GM18508 (cell line): ENCODE results near the gene PBX3.

Experiments used
- ATAC-seq: cut with Tn5 transposase; IDR thresholded peaks from one replicate; pipeline ENCODE4 v1.9.1; 2021; ENCODE audit warnings: moderate number of reproducible peaks; ENCODE audit not compliant: insufficient read depth, unreplicated experiment

The PBX3 gene

DNA sequence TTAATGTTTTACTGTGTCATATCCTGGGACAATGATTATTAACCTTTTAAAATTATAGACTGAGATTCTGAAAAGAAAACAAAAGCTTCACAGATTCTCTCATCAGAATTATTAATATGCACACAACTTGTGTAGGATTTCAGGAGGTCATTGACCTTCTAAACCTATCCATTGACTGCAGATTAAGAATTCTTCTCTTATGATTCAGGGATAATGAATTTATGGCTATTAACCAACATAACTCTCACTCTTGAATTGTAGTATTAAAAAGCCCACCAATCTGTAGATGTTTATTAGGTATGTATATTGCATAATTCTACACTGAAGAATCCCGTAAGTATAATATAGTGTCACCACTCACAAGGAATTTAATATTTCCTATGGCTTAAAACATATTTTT, 179.8 kb downstream of the PBX3 start:
- ATAC-seq = no peak

DNA sequence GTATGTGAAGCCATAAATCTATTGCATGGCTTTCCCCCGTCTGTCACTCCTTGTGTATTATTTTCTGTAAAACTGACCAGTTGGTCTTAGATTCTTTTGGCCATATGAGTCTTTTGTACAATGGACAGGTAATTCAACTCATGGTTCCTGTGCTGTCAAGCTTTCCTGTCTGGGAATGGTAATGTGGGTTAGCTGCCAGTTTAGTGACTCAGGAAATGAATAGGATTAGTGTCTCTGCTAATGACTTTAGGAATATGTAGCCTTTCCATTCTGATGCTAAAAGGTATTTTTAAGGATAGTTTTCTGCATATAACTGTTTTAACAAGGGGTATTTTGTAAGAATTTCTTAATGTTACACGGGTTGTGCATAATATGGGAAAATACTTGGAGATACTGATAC, 182.7 kb downstream of the PBX3 start:
- no peak for ATAC-seq

DNA sequence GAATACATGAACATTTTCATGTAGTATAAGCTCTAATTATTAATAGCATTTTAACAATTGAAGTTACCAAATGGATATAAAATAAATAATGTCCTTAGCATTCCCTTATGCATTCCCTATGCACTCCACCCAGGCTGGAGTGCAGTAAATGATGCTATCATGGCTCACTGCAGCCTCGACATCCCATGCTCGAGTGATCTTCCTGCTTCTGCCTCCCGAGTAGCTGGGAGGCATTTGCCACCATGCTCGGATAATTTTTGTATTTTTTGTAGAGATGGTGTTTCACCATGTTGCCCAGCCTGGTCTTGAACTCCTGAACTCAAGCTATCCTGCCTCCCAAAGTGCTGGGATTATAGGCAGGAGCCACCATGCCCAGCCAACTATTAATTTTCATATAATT, 184.0 kb downstream of the PBX3 start:
- ATAC-seq = no peak

DNA sequence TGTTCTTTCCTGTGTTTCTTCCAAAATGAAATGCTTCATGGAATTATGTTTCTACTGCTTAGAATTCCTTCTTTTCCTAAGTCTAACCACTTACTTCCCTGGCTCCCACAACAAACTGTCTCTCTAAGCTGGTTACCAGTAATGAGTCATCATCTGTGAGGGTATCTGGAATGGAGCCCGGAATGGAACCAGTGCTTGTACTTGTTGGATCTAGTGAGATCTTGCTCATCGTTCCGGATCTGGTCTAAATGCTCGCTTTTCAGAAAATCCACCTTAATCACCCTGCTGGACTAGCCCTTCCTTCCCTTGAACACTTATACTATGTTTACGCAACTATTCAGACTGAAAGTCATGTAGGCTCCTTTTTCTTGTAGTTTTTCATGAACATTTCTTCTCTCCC, 184.8 kb downstream of the PBX3 start:
- no peak for ATAC-seq

DNA sequence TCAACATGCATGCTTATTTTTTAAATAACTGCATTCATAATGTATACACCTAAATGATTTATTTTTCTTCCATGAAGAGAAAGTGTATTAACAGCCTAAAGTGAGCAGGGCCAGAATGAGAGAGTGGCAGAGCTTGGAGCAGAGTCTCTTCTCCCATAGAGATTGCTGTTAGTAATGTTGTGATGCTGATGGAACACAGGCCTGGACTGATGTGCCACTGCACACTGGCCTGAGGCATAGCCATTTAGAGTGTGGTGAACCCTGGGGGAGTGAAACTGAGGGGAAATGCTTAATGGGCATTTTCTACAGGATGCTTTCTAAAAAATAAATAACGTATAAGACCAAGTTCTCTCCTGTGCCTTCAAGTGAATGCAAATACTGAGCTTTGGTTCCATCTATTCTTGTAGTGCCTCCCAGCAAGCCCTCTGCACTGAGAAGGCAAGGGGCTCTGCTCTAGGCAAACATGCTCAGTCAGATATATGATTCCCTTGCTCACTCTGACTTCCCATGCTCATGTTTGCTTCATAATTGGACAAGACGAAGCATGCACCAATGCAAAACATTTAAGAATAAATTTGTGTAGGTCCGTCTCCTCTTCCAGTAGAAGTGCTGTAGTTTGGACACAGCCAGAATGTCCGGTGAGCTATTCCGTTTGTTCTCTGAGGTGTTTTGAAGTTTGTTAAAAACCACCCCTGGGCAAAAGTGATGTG, 185.7 kb downstream of the PBX3 start:
- no peak for ATAC-seq

DNA sequence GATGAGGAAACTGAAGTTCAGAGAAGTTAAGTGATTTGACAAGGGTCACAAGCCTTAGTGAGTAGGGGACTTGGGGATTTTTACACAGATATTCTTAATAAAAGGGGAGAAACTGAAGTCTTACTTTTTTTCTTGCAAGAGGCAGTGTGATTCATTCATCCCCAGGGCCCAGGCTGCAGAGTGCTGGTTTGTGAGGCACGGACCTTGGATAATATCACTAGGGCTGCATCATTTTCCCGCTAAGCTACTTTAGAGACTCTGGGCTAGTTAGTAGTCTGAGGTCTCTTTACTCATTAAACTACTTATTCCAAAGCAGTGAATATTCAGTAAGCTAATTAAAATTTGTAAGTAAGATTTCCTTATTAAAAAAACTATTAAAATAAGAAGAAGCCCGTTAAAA, 195.0 kb downstream of the PBX3 start:
- no peak for ATAC-seq

DNA sequence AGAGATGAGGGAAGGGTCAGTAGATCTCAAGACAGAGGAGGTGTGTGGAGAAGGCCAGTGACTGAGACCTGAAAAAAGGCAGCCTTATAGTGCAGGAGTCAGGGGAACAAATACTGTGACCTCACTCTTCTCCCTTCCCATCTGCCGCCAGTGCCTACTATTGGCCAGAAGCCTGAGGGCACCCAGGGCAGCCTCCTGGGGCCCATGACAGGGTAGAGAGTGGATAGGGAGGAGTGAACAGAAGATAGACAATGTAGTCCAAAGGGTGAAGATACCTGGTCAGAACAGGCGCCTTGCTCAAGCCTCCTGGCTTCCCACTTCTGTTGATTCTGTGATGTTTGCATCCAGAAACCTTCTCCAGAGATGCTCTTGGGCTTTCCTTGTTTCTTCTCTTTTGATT, 196.7 kb downstream of the PBX3 start:
- no peak for ATAC-seq

DNA sequence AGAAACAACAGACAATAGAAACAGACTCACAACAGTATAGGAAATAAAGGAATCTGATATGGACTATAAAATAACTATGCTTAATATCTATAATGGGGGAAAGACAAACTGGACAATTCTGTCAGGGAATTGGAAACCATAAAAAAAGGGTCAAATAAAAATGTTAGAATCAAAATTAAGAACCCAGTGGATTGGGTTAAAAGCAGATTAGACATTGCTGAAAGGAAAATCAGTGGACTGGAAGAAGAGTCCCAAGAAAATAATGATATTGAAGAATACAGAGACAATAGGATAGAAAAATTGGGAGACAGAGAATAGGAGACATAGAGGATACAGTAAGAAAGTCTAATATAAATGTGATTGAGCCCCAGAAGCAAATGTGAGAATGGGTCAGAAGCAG, 199.2 kb downstream of the PBX3 start:
- no peak for ATAC-seq

DNA sequence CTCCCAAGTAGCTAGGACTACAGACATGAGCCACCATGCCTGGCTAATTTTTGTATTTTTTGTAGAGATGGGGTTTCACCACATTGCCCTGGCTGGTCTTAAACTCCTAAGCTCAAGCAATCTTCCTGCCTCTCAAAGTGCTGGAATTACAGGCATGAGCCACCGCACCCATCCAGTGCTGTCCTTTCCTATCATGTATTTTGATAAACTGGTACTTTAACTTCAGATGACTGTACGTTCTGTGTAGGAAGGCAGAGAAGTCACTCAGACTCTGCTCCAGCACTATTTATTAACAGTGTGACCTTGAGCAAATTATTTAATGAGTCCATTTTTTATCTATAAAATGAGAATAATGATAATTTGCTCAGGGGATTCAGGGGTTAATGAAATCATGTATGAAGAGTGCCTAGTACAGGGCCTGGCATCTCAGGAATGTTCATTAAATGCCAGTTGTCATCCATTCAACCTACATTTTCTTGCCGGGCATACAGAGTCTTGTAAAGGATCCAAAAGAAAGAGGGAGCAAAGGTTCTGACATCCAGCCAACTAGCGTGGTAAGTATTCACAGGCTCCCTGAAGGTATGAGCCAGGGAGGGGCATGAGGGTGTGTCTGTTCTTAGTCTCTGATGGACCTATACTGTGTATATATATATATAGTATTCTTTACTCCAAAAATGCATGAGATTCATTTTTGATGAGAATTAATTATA, 201.9 kb downstream of the PBX3 start:
- no peak for ATAC-seq

DNA sequence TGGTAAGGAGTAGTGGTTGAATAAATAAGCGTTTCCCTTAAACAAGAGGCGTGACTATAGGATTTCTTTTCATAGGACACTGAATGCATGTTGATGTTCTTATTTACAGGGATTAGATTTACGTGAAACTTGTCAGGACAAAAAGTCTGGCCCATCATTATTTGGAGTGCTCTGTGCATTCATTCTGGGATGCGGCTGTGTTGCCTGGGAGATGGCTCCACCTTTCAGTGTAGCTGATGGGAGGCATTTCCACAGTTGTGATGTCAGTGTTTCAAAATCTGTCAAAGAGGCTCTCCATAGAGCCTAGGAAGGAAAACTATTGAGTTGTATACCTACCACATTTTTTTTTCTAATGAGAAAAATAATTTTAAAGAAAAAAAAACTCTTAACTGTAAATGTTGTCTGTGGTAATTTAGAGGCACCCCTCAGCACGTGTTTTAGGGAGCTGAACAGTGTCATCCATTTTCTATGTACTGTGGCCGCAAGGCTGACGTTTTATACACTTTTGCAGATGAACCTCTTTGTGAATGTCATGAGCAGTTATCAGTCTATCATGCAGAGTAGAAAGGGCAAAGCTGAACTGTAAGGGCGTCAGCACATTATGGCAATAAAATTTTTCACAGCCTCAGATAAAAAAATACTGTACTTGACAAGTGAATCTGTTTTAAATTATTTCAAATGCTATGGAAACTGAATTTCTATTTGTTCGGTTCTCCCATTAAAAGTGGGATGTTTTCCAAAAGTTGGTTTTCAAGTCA, 202.7 kb downstream of the PBX3 start:
- no peak for ATAC-seq

DNA sequence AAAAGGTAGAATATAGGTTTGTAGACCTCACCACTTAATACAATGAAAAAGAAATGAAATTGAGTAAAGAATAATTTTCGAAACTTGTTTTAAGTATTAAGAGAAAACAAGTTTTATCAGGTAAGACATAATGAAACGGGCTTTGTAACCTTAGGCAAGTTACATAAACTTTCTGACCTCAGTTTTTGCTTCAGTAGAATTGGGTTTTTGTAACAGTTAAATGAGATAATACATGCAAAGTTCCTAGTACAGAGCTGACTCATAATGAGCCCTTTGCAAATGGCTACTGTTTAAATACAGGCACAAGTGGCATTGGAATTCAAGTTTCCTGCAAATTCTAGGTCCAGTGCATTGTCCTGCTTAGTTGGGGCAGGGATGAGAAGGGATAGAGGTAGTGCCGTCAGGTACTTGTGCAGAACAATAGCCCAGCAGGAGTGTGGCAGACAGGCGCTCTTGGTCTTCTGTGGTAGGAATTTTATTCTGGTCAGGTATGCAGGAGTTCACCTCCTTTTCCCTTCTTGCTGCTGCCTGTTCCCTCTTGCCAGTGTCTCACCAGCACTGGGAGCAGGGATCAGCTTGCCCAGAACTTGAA, 203.8 kb downstream of the PBX3 start:
- ATAC-seq = no peak

DNA sequence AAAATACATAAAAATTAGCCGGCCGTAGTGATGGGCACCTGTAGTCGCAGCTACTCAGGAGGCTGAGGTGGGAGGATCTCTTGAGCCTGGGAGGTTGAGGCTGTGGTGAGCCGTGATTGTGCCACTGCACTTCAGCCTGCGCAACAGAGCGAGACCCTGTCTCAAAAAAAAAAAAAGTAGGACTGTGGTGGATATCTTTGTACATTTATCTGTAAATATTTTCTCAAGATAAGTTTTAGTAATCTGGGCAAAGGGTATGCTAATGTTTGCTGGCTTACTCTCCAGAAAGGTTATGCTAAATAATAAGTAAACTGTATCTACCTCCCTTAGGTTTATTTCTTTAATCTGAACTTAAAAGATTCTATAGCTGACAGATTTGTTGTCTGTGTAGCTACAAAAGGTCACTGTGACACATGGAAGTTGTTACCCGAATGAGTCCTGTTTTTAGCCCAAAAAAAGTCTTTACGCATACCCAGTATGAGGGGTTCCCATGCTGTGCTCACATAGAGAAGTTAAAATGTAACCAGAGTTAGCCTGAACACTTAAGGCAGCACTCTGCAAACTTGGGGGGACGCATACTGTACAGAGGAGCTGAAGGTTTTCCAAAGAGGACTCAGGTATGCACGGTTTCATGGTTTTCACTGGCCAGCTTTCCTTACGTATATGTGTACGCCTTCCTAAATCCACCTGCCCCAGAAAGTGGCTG, 206.3 kb downstream of the PBX3 start:
- no peak for ATAC-seq

DNA sequence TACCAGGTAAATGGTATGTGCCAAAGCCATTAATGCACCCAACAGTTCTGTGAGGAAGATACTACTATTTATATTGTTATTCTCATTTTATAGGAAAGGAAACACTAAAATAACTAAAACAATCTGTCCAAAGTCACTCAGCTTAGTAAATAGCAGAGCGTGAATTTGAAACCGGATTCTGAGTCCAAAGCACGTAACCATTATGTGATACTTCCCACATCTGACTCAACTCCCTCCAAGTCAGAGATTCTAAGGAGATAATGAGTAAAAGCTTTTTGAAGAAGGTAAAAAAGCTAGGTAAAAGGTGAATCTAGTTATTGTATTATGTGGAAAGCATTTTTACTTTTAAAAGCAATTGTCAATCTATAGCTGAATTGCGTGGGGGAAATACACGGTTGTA, 208.9 kb downstream of the PBX3 start:
- ATAC-seq = no peak

DNA sequence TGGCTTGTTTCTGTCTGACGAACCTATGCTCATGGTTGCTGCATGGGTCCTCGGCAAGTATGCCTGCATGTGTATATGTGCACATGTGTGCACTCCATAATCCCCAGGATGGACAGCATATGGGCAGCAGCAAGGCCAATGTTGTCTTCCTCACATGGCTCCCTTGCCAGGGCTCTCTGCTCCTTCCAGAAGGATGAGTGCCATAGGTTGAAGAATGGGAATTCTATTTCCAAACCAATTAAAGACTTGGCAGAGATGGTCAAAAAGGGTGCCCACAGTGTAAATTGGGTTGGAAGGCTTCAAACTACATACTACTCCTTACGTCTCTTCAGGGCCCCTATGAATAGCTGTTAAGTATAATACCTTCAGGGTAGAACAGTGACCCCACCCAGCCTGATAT, 212.1 kb downstream of the PBX3 start:
- ATAC-seq = no peak

DNA sequence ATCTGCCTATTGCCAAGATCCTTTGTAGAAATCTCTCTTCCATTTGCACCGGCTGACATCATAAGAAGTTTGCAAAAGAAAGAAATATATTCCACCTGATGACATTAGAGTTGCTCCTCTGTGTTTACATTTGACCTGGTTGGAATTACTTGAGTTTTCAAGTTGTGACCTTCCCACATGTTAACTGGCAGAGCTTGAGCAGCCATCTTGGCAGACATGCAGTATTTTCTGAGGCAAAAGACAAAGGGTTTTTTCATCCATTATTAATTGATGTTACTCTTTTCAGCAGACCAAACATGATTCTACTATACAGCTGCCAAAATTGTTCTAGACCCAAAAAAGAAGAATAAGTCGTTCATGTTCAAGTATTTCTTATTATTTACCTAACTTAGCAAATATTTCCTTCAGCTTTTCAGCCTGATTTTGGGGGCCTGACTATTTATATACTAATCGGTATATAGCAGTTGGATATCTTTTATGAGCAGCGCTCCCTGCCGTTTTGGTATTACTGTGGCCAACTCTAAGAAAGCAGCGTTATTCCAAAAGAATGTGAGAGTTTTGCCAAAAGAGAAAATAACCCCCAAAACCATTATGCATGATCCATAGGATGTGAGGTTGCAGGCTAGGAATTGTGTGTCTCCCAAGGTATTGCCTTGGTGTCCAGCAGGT, 212.9 kb downstream of the PBX3 start:
- no peak for ATAC-seq

DNA sequence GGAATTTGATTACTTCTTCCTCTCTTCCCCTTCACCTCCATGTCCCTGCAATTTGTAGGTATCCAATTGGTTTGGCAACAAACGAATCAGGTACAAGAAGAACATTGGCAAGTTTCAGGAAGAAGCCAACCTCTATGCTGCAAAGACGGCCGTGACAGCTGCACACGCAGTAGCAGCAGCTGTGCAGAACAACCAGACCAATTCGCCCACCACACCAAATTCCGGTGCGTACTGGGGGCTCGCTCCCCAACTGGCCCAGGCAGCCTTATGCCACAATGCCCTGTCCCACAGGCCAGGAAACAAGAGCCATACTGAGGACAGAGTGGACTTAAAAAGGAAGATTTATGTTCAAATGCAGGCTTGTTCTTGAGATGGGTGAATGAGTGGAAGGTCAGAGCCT, 213.5 kb downstream of the PBX3 start:
- ATAC-seq = no peak

DNA sequence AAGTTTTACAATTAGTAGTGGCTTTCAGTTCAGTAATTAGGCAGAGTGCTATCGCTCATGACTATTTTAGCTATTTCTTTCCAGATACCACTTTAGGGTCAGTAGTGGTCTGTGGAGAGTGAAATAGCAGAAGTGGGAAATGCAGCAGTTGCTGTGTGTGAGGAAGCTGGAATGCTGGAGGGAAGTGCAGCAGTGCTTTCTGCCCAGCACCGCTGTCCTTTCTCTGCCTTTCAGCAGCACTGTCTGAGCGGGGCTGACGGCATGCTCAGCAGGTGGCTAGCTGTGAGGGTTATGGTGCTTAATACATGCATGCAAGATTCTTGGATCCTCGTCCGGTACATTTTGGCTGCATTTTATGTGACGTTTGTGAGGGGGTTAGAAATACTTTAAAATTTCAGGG, 213.9 kb downstream of the PBX3 start:
- ATAC-seq = no peak

DNA sequence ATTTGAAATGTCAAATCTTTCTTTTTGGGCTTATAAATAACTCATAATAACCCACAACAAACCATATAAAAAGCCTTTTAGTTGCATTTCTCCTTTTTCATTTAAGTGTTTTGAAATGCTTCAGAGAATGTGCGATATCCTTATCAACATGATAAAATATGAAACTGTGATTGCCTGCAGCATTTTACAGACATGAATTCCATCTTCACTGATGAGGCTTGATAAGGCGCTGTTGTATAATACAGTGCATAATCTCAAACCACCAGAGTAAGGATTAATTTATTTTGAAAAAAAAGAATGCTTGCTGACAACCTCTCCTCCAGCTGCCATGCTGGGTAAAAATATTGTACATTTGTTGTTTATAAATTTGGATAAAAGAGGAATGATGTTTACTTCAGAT, 216.8 kb downstream of the PBX3 start:
- ATAC-seq = no peak

DNA sequence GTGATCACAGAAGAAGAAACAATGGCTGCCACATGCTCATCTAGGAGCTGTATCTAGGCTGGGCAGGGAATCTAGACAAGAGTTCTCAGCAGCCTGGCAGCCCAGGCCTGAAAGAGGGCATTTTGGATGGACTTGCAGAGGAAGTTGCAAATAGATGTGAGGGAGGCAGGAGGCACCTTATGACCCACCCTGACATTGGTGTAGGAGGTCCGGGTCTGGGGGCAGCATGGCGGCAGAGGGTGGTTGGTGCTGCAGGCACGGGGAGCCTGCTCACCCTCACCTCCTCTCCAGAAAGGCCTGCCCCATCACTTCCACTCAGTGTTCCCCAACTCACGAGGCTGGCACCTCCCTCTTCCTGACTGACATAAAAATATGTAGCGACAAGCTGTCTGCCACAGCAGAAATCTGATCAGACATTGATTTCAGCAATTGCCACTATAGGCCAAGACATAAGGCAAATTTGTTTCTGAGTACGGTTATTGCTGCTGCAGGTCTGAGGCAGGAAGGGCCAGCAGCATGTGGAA, 217.6 kb downstream of the PBX3 start:
- ATAC-seq = no peak

DNA sequence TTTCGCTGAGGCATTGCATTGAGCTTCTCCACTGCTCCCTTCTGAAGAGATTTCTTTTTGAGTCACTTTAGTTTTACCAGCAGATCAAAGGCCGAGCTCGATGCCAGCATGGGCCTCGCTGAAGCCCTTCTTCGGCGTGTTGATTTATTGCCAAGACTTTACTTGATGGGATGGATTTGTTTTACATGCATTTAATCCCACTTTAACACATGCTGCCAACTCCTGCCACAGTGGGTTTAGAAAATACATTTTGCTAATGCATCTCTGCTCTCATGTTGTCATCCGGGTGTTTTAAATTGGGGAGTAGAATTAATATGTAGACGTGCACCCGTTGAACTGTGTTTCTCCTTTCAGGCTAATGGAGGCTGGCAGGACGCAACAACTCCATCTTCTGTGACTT, 218.3 kb downstream of the PBX3 start:
- no peak for ATAC-seq
